SKM-1 (cell line): ENCODE results near the gene CCDC137.
"Not testable (repeated sequence)": the region's sequence is repeated elsewhere in the genome, so short reads cannot be mapped to it uniquely, and the experiment has no call there.

ENCODE experiments used
- DNase-seq: peaks from one replicate; lab custom pipeline; 2025; ENCODE audit not compliant: unreplicated experiment; lab: John Stamatoyannopoulos, UW

Gene CCDC137

GRCh38 chr17:81666342-81667191, at the start of gene CCDC137, which contains the start of gene OXLD1:
Gene CCDC137 (plus strand): TSS chr17:81666737. CDS start chr17:81666767, 30 bp downstream.
Gene OXLD1 (minus strand): TSS chr17:81666605. CDS start chr17:81666577, 28 bp downstream.
- peak; percentile 76 for DNase-seq

GRCh38 chr17:81616877-81617276, 49.7 kb upstream of the CCDC137 start:
- DNase-seq: no peak

GRCh38 chr17:81618307-81618706, 48.2 kb upstream of the CCDC137 start:
- not testable (repeated sequence) for DNase-seq

- no peak for DNase-seq
Measured at GRCh38 chr17:81621494-81622130, 44.9 kb upstream of the CCDC137 start.

- no peak for DNase-seq
Measured at GRCh38 chr17:81630274-81630673, 36.3 kb upstream of the CCDC137 start.

GRCh38 chr17:81631482-81631881, 35.1 kb upstream of the CCDC137 start:
- DNase-seq: no peak

GRCh38 chr17:81635431-81635830, 31.1 kb upstream of the CCDC137 start:
- DNase-seq: no peak

- no peak for DNase-seq
Measured at GRCh38 chr17:81635973-81636504, 30.5 kb upstream of the CCDC137 start.

- peak; percentile 72 for DNase-seq
Measured at GRCh38 chr17:81636505-81637288, 29.8 kb upstream of the CCDC137 start, which contains the start of the genes NPLOC4 and TSPAN10. Gene NPLOC4 (minus strand): TSS chr17:81637112. CDS start chr17:81636930, 182 bp downstream. Gene TSPAN10 (plus strand): TSS chr17:81637196. CDS start chr17:81642413, 5,217 bp downstream.

- no peak for DNase-seq
Measured at GRCh38 chr17:81638683-81639082, 27.9 kb upstream of the CCDC137 start.

GRCh38 chr17:81640011-81640410, 26.5 kb upstream of the CCDC137 start:
- DNase-seq: no peak

- no peak for DNase-seq
Measured at GRCh38 chr17:81641825-81642489, 24.6 kb upstream of the CCDC137 start.

- DNase-seq: no peak
Measured at GRCh38 chr17:81644496-81644895, 22.0 kb upstream of the CCDC137 start.

GRCh38 chr17:81644976-81645952, 21.3 kb upstream of the CCDC137 start:
- no peak for DNase-seq

GRCh38 chr17:81646869-81647600, 19.5 kb upstream of the CCDC137 start:
- DNase-seq: no peak

- DNase-seq: no peak
Measured at GRCh38 chr17:81647640-81648012, 18.9 kb upstream of the CCDC137 start.

GRCh38 chr17:81648013-81648706, 18.4 kb upstream of the CCDC137 start:
- no peak for DNase-seq

- no peak for DNase-seq
Measured at GRCh38 chr17:81648707-81649085, 17.8 kb upstream of the CCDC137 start.
